Raji (cell line): ENCODE measurements around the gene HEBP1.

Experiments
- POLR2A ChIP-seq: IDR thresholded peaks from 2 replicates; pipeline ENCODE4 v1.6.1; 2011; ENCODE audit warnings: low read depth, low read length, control low read depth; ENCODE audit not compliant: insufficient read depth

The HEBP1 gene

GRCh38 chr12:12954356-12954755, 45.7 kb downstream of the HEBP1 start:
- TF ChIP-seq POLR2A = no peak

- no peak for TF ChIP-seq POLR2A
Observed at GRCh38 chr12:12952036-12952435, 48.0 kb downstream of the HEBP1 start, which contains the start of gene GPRC5D. Gene GPRC5D (minus strand): TSS chr12:12952170. CDS start chr12:12950384, 1,786 bp downstream.

DNA sequence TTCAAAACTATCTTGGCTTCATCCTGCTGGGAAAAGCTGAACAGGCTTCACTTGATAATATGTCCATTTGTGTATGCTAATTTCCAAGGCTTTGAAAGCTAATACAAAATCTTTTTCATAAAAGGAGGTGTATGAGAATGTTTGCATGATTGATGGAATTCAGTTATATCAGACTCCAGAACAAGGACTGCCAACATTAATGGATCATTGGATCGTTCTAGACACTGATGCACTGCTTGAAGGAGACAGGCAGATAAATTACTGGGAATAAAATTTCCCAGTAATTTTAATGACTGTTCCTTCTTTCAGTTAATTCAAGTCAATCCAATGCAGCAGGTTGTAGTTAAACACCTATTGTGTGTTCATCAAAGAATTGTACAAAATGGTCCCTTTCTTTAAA, 48.6 kb downstream of the HEBP1 start:
- TF ChIP-seq POLR2A = no peak

GRCh38 chr12:12947902-12948301, 52.2 kb downstream of the HEBP1 start:
- TF ChIP-seq POLR2A = no peak

GRCh38 chr12:12946686-12947355, 53.2 kb downstream of the HEBP1 start:
- no peak for TF ChIP-seq POLR2A

- TF ChIP-seq POLR2A = no peak
Observed at GRCh38 chr12:12945591-12945990, 54.5 kb downstream of the HEBP1 start.

- no peak for TF ChIP-seq POLR2A
Observed at GRCh38 chr12:12943586-12944260, 56.3 kb downstream of the HEBP1 start.

DNA sequence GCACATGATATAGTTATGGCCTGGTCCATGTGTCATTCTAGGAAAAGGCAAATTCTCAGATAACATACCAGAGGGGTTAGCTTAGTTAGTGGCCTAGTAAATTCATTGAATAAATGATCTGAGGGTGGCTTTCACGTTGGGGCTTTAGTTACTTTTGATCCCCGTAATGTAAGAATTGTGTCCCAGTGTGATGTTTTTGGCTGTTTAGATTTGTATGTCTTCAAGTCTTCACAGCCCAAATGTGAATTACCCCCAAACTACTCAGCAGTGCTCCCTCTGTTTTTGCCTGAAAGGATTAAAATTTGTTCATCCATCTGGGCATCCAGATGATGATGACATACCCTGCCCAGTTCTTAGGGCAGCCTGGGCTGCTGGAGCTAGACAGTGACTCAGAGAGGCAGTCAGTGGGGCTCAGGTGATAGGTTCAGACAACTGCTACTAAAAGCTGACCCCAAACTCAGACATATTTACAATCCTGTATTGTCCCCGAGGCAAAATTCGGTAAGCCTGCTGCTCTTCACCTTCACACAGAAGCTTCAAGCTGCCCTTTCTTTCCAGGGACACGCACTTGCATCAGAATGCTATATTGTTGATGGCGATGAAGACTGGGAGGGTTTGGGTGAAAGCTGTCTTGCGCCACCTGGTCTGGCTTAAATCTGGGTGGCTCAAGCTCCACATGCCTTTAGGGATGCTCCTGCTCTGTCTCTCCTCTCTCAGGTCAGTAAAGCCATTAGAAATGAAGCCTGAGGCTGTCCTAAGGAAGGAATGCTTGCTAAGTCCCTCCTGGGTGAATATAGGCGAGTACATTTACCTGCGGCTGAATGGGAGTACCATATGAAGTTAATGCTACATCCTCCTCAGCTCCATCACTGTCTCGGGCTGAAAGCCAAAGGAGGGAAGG, 58.4 kb downstream of the HEBP1 start:
- no peak for TF ChIP-seq POLR2A

DNA sequence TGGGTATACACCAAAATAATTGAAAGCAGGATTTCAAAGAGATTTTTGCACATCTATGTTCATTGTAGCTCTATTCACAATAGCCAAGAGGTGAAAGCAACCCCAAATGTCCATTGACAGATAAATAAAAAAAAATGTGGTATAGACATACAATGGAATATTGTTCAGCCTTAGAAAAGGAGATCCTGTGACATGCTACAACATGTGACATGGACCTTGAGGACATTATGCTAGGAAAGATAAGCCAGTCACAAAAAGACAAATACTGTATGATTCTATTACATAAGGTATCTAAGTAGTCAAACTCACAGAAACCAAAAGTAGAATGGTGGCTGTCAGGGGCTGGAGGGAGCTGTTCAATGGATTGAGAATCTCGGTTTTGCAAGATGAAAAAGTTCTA, 60.2 kb downstream of the HEBP1 start:
- TF ChIP-seq POLR2A = no peak

DNA sequence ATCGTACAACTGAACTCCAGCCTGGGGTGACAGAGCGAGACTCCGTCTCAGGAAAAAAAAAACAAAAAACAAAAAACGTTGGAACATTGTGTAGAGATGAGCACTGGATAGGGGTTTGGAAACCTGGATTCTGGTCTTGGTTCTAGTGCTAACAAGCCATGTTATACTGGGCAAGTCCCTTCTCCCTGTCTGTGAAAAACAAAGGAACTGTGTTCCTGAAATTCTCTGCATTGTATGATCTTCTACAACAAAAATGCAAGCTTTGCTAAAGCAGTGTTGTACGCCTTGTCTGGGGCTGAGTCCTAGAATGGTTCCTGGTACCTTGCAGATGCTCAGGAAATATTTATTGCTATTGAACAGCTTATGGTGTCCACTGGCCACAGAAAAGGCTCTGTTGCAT, 61.5 kb downstream of the HEBP1 start:
- no peak for TF ChIP-seq POLR2A

DNA sequence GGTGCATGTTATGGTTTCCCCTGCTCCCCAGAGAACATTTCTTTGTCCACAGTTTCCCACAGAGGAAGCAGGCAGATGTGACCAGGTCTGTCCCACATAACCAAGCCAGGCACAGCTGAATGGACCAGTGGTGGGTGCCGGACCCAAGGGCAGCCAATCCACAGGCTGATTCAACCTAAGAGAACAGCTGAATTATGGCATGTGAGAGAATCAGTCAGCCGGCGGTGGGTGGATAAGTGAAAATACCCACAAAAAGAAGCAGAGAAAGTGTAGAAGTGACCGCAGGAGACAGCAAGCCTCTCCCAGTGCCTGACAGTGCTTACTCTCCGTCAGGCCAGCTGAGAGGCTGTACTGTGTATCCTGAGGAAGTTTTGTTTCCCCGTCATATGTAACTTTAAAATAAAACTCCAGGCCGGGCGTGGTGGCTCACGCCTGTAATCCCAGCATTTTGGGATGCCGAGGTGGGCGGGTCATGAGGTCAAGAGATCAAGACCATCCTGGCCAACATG, 63.0 kb downstream of the HEBP1 start:
- no peak for TF ChIP-seq POLR2A

DNA sequence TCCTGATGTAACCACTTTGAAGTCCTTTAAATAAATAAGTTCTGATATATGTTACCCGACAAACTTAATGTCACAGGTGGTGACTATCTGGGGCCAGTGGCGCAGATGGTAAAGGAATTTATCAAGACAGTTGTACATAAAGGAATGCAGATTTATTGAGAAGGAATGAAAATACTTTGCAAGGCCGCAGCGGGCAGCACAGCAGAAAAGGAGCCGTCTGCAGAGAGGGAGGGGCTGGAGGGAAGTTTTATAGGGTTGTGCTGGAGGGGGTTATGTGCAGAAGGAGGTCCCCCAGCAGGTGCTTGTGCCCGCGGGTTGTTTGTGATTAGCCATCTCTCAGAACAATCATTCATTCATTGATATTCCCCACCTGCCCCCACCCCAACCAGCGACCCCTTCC, 65.5 kb downstream of the HEBP1 start:
- TF ChIP-seq POLR2A = no peak

GRCh38 chr12:12933742-12934141, 66.3 kb downstream of the HEBP1 start:
- TF ChIP-seq POLR2A = no peak

- TF ChIP-seq POLR2A = no peak
Observed at GRCh38 chr12:12930633-12931219, 69.3 kb downstream of the HEBP1 start.

DNA sequence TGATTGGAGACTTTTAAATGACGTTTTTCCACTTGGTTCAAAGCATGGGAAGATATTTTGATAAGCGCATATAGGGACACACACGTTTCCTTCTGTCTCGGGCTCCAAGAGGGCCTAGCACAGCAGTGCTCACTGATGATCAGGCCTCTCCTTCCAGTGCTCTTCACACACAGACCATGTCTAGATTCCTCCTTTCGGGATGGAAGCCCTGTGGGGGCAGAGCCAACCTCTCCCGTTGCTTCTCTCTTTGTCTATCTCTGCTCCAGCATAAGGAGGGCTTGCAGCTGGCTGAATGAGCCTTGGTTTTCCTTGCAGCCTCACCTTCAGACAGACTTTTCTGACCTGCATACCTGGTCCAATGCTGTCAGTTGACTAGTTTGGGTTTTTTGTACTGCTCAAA, 70.4 kb downstream of the HEBP1 start:
- no peak for TF ChIP-seq POLR2A
